Peyer's patch (tissue), 4 donors: ENCODE measurements around the gene URI1.

ENCODE experiments used
- CTCF ChIP-seq, 6 experiments: fragments of 450-650 bp in 4 of 6; fragments of 200-600 bp in 2 of 6; sonication (generic) in 1 of 6; IDR thresholded peaks; one replicate each; pipeline ENCODE4 v1.5.1; 2017 to 2019; ENCODE audit warnings: antibody characterized with exemption in 6 of 6, mild to moderate bottlenecking in 3 of 6, moderate library complexity in 1 of 6
- POLR2A ChIP-seq, 2 donors: fragments of 450-650 bp; IDR thresholded peaks; one replicate each; pipeline ENCODE4 v1.5.1; 2017; ENCODE audit warnings: antibody characterized with exemption in 2 of 2, mild to moderate bottlenecking in 2 of 2, moderate library complexity in 2 of 2

- TF ChIP-seq CTCF (IDR thresholded peaks at IDR 0.05) (no peak), POLR2A (IDR thresholded peaks at IDR 0.05) (no peak)
Measured at GRCh38 chr19:29904017-29904416, 38.0 kb upstream of the URI1 start.
